MM.1S (cell line): ENCODE measurements around the gene CYRIA.

Experiments
- EZH2 ChIP-seq: fragments of 300-600 bp; sonication (generic); optimal IDR thresholded peaks from 2 replicates; pipeline ENCODE3; 2017; ENCODE audit warnings: low read depth, mild to moderate bottlenecking, antibody characterized with exemption, low read length, mixed read lengths
- EZH2phosphoT487 ChIP-seq: fragments of 300-600 bp; sonication (generic); IDR thresholded peaks from 2 replicates; pipeline ENCODE4 v1.6.1; 2018; ENCODE audit warnings: antibody characterized with exemption, low read length
- TF ChIP-seq, protein P1 (sequence below): fragments of 300-600 bp; sonication (generic); IDR thresholded peaks from 2 replicates; pipeline ENCODE4 v1.5.1; 2016; ENCODE audit warnings: antibody characterized with exemption, low read length, mixed read lengths

DNA sequence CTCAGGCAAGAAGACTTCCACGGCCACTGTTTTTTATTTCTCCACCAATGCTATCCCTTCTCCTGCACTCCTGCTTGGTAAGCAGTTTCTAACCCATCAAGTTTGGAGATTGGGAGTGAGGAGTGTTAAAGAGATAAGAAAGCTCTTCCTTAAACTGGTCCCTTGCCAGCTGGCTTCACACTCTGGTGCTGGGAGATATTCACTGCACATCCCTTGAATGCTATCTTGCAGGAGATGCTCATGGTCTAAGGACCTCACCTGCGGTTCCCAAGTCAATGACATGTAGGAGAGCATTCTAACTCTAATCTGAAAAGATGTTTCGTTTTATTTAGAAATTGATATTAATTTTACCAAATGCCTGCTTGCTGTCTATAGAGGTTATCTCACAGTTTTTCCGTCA is 28.2 kb upstream of the CYRIA start:
- TF ChIP-seq, protein P1, sequence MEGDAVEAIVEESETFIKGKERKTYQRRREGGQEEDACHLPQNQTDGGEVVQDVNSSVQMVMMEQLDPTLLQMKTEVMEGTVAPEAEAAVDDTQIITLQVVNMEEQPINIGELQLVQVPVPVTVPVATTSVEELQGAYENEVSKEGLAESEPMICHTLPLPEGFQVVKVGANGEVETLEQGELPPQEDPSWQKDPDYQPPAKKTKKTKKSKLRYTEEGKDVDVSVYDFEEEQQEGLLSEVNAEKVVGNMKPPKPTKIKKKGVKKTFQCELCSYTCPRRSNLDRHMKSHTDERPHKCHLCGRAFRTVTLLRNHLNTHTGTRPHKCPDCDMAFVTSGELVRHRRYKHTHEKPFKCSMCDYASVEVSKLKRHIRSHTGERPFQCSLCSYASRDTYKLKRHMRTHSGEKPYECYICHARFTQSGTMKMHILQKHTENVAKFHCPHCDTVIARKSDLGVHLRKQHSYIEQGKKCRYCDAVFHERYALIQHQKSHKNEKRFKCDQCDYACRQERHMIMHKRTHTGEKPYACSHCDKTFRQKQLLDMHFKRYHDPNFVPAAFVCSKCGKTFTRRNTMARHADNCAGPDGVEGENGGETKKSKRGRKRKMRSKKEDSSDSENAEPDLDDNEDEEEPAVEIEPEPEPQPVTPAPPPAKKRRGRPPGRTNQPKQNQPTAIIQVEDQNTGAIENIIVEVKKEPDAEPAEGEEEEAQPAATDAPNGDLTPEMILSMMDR: no peak
- no peak for TF ChIP-seq EZH2
- no peak for TF ChIP-seq EZH2phosphoT487
